HG03442 (cell line): ENCODE measurements around the gene SYVN1.

Experiments
- ATAC-seq: cut with Tn5 transposase; IDR thresholded peaks from one replicate; pipeline ENCODE4 v1.9.1; 2021; ENCODE audit warnings: mild to moderate bottlenecking, moderate library complexity; ENCODE audit not compliant: unreplicated experiment

Gene SYVN1

GRCh38 chr11:65114538-65115171 is 19.7 kb downstream of the SYVN1 start:
- ATAC-seq = no peak

DNA sequence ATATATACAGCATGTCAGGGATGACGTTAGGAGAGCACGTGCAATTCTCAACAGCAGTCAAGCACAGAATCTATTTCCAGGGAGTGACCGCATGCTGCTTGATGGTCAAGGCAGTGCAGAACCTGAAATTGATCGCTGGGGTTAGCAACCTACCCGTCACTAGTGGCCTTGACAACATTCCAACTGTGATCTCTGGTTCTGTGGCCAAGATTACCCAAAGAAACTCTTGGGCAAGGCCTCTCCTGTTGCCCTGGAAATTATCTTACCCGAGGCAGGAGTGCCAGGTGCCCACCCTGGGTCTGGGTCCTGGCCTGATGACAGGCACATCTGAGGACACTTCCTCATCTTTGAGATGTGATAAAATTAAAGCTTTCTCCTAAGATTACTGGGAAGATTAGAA is 20.5 kb downstream of the SYVN1 start:
- no peak for ATAC-seq

GRCh38 chr11:65113361-65113756 is 21.0 kb downstream of the SYVN1 start:
- no peak for ATAC-seq

DNA sequence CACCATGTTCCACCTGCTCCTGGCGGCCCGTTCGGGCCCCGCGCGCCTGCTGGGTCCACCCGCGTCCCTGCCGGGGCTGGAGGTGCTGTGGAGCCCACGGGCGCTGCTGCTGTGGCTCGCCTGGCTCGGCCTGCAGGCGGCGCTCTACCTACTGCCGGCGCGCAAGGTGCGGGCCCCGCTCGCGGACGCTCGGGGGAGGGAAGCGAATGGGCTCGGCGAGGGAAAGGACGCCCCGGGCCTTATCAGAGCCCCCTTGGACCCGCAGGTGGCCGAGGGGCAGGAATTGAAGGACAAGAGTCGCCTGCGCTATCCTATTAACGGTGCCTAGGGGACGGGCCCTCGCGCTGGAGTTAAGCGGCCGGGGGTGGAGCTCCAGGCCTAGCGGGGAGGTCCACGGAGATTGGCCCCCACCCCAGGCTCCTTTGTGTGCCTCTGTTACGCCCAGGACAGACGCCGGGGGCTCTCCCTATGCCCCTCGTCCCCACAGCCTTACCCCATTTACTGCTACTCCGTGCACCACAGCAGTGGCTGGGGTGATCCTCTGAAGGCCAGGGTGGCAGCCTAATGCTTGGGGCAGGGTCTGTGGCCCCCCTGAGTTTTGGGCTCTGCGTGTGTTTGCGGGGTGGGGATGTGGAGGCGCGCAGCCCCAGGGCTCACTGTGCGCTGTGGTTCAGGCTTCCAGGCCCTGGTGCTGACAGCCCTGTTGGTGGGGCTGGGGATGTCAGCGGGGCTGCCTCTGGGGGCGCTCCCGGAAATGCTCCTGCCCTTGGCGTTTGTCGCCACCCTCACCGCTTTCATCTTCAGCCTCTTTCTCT is 21.6 kb downstream of the SYVN1 start:
- ATAC-seq = peak; percentile 29

DNA sequence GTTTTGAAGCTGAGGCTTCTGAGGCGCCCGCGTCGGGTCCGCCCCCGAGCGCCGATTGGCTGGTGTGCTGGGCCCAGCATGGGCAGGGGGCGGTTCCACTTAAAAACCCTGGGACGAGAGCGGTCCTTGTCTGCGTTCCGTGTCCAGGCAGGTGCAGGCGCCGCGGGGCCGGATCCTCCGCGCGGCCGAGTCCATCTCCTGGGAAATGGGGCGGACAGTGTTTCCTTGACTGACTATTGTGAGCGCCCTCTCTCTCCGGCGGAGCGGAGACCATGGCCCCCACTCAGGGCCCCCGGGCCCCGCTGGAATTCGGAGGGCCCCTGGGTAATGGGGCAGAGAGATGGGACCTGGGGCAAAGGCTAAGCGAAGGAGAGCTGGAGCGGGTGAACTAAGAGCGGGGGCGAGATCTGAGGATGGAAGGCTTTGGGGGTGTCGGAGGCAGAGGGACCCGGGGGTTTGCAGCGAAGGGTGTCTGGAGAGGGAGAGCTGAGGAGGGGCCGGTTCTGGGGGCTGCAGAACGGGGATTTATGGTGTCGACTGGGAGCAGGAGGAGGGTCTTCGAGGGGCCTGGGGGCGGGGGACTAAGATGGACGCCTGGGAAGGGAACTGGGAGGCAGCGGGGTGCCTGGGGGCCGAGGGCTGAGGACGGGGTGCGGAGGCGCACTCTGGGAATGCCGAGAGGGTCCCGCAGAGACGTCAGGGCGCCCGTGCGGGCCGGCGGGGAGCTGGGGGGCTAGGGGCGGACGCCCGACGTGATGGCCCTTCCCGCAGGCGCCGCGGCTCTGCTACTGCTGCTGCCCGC is 22.4 kb downstream of the SYVN1 start, which contains the start of gene TM7SF2:
Gene TM7SF2 (plus strand): TSS at position 129 of the 802 bp plus-strand sequence. CDS start 144 bp downstream, at position 273.
- ATAC-seq = peak; percentile 66

DNA sequence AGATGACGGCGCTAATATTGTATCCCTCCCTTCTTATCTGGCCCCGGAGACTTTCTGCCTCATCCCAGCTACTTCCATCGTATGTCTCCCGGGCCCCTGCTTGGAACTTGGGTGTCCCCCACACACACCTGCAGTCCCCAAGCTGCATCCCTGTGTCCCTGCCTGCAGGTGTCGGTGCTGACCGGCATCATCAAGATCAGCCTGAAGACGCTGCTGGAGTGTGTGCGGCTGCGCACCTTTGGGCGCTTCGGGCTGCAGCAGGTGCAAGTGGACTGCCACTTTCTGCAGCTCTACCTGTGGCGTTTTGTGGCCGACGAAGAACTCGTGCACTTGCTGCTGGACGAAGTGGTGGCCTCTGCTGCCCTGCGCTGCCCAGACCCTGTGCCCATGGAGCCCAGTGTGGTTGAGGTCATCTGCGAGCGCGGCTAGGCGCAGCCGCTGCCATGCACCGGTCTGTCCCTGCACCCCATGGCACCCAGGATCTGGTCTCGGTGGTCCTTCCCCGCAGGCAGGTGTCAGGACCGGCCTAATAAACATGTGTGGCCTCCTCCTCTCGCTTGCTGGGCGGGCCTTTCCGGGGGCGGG is 23.1 kb downstream of the SYVN1 start:
- ATAC-seq = no peak

GRCh38 chr11:65110354-65110861 is 23.9 kb downstream of the SYVN1 start:
- ATAC-seq = no peak

- no peak for ATAC-seq
These were observed 24.8 kb downstream of the SYVN1 start for GRCh38 chr11:65109231-65110198.

DNA sequence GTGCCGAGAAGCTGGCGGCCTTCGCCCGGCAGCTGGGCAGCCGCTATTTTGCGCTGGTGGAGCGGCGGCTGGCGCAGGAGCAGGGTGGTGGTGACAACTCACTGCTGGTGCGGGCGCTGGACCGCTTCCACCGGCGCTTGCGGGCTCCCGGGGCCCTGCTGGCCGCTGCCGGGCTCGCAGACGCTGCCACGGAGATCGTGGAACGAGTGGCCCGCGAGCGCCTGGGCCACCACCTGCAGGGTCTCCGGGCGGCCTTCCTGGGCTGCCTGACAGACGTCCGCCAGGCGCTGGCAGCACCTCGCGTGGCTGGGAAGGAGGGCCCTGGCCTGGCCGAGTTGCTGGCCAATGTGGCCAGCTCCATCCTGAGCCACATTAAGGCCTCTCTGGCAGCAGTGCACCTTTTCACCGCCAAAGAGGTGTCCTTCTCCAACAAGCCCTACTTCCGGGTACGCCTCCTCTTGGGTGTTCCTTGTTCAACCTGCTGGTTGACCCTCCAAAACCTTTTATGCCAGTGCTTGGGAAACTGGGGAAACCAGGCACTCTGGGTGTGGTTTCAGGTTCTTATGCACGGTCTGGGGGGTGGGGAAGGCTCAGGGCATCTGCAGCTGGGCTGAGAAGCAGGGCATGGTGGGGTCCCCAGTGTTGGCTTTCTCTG is 25.7 kb downstream of the SYVN1 start:
- no peak for ATAC-seq

DNA sequence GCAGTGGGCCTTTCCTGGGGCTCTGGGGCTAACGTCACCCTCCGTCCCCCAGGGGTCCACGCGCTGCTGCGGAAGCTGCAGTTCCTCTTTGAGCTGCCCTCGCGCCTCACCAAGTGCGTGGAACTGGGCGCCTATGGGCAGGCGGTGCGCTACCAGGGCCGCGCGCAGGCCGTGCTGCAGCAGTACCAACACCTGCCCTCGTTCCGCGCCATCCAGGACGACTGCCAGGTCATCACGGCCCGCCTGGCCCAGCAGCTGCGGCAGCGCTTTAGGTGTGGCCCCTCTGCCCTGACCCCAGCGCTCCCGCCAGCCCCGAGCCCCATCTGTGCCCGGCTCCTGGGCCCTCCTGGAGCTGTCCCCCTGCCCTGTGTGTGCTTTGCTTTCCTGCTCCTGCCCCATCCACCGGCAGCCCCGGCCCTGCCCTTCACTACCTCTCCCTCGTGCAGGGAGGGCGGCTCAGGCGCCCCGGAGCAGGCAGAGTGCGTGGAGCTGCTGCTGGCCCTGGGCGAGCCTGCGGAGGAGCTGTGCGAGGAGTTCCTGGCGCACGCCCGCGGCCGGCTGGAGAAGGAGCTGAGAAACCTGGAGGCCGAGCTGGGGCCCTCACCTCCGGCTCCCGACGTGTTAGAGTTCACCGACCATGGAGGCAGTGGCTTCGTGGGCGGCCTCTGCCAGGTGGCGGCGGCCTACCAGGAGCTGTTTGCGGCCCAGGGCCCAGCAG is 26.4 kb downstream of the SYVN1 start:
- no peak for ATAC-seq

DNA sequence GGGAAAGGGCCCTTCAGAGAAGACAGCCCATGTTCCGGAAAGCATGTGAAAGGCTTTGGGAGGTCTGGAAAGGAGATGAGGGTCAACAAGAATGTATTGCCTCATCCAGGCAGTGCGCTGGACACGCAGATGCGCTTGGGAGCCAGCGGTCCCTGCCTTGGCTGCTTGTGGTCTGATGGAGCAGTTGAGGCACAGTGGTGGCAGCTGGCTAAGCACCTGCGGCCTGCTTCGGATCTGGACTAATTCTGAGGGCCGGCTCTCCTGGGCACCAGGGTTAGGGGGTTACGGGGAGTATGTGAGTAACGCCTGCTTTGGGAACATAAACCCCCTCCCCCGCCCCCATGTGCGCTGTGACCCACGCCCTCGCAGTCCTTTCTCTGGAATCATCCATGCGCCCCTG is 27.2 kb downstream of the SYVN1 start:
- ATAC-seq = no peak

GRCh38 chr11:65104628-65105027 is 29.7 kb downstream of the SYVN1 start:
- ATAC-seq = no peak

DNA sequence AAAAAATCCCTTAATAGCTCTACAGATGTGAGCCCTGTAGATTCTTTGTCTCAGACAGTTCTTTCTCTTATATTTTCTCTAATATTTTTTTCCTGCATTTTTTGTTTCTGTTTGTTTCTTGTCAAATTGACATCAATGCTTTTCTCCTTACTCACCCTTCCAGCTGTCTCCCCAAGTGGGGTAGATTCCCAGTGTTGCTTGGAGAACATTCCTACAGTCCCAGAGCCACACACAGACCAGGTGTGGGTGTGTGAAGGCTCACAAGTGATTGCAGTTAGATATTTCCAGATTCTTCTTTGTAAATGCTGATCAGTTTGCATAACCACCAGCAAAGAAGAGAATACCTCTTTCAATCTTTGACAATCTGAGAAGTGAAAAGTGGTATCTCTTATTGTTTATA is 30.8 kb downstream of the SYVN1 start:
- no peak for ATAC-seq

GRCh38 chr11:65102142-65103095 is 31.9 kb downstream of the SYVN1 start:
- ATAC-seq = no peak

DNA sequence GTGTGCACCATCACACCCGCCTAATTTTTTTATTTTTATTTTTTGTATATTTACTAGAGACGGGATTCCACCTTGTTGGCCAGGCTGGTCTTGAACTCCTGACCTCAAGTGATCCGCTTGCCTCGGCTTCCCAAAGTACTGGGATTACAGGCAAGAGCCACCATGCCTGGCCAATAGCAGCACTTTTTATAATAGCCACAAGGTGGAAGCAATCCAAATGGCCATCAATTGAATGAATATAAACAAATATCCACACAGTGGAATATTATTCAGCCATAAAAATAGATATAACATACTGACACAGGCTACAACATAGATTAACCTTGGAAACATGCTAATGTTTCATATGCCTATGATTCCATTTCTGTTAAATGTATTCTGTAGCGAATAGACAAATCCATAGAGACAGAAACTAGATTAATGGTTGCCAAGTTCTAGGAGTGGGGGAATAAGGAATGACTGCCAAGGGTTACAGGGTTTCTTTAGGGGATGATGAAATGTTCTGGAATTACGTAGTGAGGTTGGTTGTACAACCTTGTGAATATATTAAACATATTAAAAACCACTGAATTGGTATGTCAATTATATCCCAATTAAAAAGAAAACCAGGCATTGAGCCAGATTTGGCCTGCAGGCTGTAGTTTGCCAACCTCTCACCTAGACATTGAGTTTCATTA is 33.5 kb downstream of the SYVN1 start:
- no peak for ATAC-seq

GRCh38 chr11:65096926-65097325 is 37.4 kb downstream of the SYVN1 start:
- no peak for ATAC-seq
